LNCaP clone FGC (cell line): Measurements from ENCODE around the gene FSTL5.

Source experiments
- DNase-seq: peaks from one replicate; pipeline ENCODE4 v3.0.0-alpha.2; 2011; ENCODE audit warnings: low read depth
- H3K4me3 ChIP-seq: 2 replicates; pipeline ENCODE4 v1.5.1; 2011; ENCODE audit warnings: mild to moderate bottlenecking, low read depth, low read length, control low read depth
- TF ChIP-seq, protein P1 (sequence below): IDR thresholded peaks from 2 replicates; pipeline ENCODE4 v1.5.1; 2012; ENCODE audit warnings: mild to moderate bottlenecking; ENCODE audit not compliant: control insufficient read depth, insufficient read depth; ENCODE audit errors: extremely low read depth

FSTL5 gene

GRCh38 chr4:161585011-161585410, 578.8 kb downstream of the FSTL5 start:
- H3K4me3 ChIP-seq: no peak overlapping the region
- TF ChIP-seq, protein P1, sequence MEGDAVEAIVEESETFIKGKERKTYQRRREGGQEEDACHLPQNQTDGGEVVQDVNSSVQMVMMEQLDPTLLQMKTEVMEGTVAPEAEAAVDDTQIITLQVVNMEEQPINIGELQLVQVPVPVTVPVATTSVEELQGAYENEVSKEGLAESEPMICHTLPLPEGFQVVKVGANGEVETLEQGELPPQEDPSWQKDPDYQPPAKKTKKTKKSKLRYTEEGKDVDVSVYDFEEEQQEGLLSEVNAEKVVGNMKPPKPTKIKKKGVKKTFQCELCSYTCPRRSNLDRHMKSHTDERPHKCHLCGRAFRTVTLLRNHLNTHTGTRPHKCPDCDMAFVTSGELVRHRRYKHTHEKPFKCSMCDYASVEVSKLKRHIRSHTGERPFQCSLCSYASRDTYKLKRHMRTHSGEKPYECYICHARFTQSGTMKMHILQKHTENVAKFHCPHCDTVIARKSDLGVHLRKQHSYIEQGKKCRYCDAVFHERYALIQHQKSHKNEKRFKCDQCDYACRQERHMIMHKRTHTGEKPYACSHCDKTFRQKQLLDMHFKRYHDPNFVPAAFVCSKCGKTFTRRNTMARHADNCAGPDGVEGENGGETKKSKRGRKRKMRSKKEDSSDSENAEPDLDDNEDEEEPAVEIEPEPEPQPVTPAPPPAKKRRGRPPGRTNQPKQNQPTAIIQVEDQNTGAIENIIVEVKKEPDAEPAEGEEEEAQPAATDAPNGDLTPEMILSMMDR: no peak
- DNase-seq: no peak

DNA sequence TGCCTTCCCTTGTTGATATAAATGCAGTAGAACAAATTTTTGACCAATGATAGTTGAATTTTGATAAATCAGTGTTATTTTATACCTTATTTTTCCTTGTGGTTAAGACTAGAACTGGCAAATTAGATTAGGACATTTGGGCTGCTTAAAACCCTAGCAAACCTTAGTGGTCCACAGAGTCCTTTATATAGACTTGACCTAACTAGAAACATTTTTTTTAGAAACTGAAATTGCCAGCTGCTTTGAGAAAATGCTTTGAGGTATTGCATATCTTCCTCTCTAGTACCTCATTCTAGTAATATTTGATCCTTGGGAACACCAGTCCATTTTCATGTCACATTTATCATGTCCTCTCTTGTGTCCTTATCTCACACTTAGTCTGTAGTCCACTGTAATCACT, 580.3 kb downstream of the FSTL5 start:
- TF ChIP-seq, protein P1: no peak
- H3K4me3 ChIP-seq: no peak overlapping the region

DNA sequence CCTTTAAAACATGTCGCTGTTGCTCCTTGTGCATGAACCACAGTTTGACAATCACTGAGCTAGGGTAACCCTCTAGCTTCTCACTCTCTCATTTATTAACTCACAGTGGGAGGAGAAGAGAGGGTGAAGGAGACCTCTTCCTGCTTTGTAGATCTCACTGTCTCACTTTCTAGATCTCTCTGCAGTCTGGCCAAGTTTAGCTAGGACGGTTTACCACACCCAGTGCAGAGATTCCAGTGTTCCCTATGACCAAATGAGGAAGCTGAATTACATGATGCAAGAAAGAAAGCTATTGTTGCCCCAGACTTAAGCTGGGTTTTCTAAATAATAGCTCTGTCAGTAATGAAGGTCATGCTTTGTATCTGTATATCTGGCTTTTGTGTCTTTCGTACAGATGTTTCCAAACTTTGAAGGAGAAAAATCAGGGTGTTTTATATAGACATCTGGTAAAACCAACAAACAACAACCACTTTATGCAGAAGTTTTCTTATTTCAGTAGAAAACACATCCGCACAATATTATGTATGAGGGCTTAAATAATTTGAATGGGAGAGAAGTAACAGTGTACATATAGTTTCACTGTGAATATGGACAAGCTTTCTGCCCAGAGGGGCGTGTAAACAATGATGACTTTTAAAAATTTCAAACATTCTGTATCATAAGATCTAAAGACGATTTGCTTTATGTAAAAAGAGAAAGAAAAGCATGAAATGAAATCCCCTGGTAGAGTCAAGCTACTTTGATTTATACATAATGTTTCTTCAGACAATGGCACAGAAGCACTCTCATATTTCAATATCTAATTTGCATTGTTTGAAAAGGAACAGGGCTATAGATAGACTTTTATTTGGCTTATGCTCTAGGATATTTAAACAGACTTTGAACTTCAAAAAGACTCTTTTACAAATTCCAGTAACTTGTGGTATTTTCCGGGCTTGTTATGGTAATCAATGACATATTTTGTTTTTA, 582.3 kb downstream of the FSTL5 start:
- TF ChIP-seq, protein P1: no peak
- no peak overlapping the region for H3K4me3 ChIP-seq
- DNase-seq: no peak

More for the DNA sequence above, 580.3 kb downstream of the FSTL5 start:
- no peak for DNase-seq

DNA sequence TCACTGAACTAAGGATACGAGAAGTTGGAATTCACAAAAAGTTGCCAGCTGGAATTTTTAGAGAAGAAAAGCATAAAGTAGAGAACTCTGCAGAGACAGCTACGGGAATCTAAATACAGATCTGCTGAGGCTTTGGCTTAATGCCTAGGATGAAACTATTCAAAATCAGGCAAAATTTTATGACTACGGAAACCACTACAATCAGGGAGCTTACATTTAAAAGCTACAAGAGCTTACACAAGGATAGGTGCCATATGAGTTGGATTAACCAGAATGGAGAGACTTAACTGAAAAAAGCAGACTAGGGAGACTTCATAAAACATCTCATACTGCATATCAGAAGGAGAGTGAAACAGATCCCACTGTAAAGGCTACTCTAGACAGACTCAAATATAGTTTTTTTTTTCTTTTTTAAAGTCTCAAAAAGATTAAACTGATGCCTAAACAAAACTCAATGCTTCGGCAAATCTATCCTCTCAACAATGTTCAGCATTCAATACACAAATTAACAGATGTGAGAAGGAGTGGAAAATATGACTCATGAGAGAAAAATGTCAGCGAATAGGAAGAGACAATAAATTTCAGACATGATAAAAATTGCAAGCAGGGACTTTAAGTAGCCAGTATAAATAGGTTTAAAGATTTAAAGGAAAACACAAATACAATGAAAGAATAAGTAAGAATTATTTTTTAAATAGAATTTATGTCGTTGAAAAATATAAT, 586.1 kb downstream of the FSTL5 start:
- H3K4me3 ChIP-seq: no peak overlapping the region
- TF ChIP-seq, protein P1: no peak
- DNase-seq: no peak

DNA sequence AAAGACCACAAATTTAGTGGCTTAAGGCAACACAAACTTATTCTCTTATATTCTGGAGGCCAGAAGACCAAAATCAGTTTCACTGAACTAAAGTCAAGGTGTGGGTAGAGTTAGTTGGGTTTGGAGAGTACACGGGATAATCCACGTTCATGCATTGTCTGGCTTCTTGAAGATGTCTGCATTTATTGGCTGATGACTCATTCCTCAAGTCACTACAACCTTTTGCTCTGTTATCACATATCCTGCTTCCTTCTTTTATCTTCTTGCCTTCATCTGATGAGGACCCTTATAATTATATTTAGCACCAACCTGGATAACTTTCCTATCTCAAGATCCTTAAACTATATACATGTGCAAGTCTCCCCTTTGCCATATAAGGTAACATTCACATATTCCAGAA, 590.0 kb downstream of the FSTL5 start:
- TF ChIP-seq, protein P1: no peak
- H3K4me3 ChIP-seq: no peak overlapping the region
- DNase-seq: no peak

GRCh38 chr4:161564230-161564834, 599.5 kb downstream of the FSTL5 start:
- TF ChIP-seq, protein P1: peak; percentile 23; the same call in 1 of the 2 replicates
- no peak overlapping the region for H3K4me3 ChIP-seq
- peak; percentile 15 for DNase-seq
